OCI-LY3 (cell line): ENCODE data around the gene CLK2.

Experiments
- CTCF ChIP-seq: fragments of 200-600, 300-600 bp; sonication (generic); IDR thresholded peaks from 2 replicates; pipeline ENCODE4 v1.5.1; 2014; ENCODE audit warnings: antibody characterized with exemption, low read length, low read depth
- EZH2phosphoT487 ChIP-seq: fragments of 200-600 bp; shearing (Covaris generic); IDR thresholded peaks from 2 replicates; pipeline ENCODE4 v1.6.1; 2018; ENCODE audit warnings: antibody characterized with exemption, mixed run types, low read depth

GRCh38 chr1:155267373-155267772 lies 5.9 kb downstream of the CLK2 start:
- TF ChIP-seq CTCF (no peak), EZH2phosphoT487 (no peak)
